SK-N-SH (cell line): ENCODE results near the gene RUNDC1.

Source experiments
- ELF1 ChIP-seq: IDR thresholded peaks from 2 replicates; pipeline ENCODE4 v1.4.0; 2012
- EP300 ChIP-seq, 2 experiments: IDR thresholded peaks; 2 replicates each; pipeline versions ENCODE4 v1.4.0 to v1.6.1; 2012; ENCODE audit warnings: borderline replicate concordance in 1 of 2, low read depth in 1 of 2, low read length in 1 of 2
- FOXM1 ChIP-seq: IDR thresholded peaks from 2 replicates; pipeline ENCODE4 v1.4.0; 2012; ENCODE audit warnings: low read depth, mild to moderate bottlenecking
- GABPA ChIP-seq: IDR thresholded peaks from 2 replicates; pipeline ENCODE4 v1.4.0; 2012; ENCODE audit warnings: low read depth, mild to moderate bottlenecking
- JUND ChIP-seq: IDR thresholded peaks from 2 replicates; pipeline ENCODE4 v1.4.0; 2012
- MXI1 ChIP-seq: IDR thresholded peaks from 2 replicates; pipeline ENCODE4 v1.6.1; 2012; ENCODE audit warnings: mild to moderate bottlenecking, low read depth, low read length, improper control_type of control experiment
- NRF1 ChIP-seq: IDR thresholded peaks from 2 replicates; pipeline ENCODE4 v1.6.1; 2012; ENCODE audit warnings: low read depth, mild to moderate bottlenecking, low read length
- POLR2AphosphoS5 ChIP-seq: IDR thresholded peaks from 2 replicates; pipeline ENCODE4 v1.6.1; 2012; ENCODE audit warnings: low read depth, low read length
- RXRA ChIP-seq: IDR thresholded peaks from 2 replicates; pipeline ENCODE4 v1.4.0; 2012; ENCODE audit warnings: low read depth, mild to moderate bottlenecking, borderline replicate concordance
- TAF1 ChIP-seq: IDR thresholded peaks from 2 replicates; pipeline ENCODE4 v1.6.1; 2012; ENCODE audit warnings: low read depth, mild to moderate bottlenecking, low read length, moderate library complexity, borderline replicate concordance
- TEAD4 ChIP-seq: IDR thresholded peaks from 2 replicates; pipeline ENCODE4 v1.4.0; 2012; ENCODE audit warnings: mild to moderate bottlenecking, borderline replicate concordance; ENCODE audit not compliant: insufficient read depth
- TF ChIP-seq, protein P1 (sequence below): fragments of 200-600 bp; sonication (generic); IDR thresholded peaks from 2 replicates; pipeline ENCODE4 v1.6.1; 2017; ENCODE audit warnings: antibody characterized with exemption, mild to moderate bottlenecking, moderate library complexity
- TF ChIP-seq, protein P2 (sequence below): IDR thresholded peaks from 2 replicates; pipeline ENCODE4 v1.4.0; 2012; ENCODE audit warnings: low read depth
- TF ChIP-seq, protein P3 (sequence below): IDR thresholded peaks from 2 replicates; pipeline ENCODE4; 2012

DNA sequence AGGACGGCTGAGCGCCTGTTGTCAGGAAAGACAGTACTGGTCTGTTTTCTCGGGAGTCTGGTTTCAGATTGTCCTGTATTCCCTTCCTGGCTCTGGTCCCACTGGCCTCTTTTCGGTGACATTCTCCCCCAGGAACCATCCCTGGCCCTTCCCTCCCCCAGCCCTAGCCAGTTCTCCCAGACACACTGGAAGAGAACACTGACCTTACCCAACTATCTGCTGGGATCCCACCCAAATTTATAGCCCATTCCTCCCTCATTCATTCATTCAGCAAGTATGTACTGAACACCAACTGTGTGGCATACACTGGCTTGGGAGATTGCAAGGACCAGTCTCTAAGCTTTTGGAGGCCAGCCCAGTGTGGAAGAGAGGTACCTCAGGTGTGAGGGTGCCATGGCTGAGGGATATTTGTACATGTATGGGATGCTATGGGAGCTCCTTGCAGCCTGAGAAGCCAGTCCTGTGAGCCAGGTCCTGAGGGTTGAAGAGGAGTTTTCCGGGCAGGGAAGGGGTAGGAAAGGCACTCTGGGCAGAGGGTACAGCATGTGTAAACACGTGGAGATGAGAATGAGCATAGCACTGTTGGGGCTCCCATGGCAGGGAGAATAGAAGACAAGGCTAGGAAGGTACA lies 49.9 kb downstream of the RUNDC1 start:
- TF ChIP-seq, protein P1, sequence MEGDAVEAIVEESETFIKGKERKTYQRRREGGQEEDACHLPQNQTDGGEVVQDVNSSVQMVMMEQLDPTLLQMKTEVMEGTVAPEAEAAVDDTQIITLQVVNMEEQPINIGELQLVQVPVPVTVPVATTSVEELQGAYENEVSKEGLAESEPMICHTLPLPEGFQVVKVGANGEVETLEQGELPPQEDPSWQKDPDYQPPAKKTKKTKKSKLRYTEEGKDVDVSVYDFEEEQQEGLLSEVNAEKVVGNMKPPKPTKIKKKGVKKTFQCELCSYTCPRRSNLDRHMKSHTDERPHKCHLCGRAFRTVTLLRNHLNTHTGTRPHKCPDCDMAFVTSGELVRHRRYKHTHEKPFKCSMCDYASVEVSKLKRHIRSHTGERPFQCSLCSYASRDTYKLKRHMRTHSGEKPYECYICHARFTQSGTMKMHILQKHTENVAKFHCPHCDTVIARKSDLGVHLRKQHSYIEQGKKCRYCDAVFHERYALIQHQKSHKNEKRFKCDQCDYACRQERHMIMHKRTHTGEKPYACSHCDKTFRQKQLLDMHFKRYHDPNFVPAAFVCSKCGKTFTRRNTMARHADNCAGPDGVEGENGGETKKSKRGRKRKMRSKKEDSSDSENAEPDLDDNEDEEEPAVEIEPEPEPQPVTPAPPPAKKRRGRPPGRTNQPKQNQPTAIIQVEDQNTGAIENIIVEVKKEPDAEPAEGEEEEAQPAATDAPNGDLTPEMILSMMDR = no peak
- TF ChIP-seq POLR2AphosphoS5 (no peak), FOXM1 (no peak), EP300 (IDR thresholded peaks at IDR 0.05; ENCODE audit: borderline replicate concordance in 1 of 2, low read depth in 1 of 2, low read length in 1 of 2) (no peak), JUND (no peak), GABPA (no peak), TAF1 (no peak), NRF1 (no peak), RXRA (no peak), MXI1 (no peak), ELF1 (no peak), TEAD4 (no peak)
- TF ChIP-seq, protein P2, sequence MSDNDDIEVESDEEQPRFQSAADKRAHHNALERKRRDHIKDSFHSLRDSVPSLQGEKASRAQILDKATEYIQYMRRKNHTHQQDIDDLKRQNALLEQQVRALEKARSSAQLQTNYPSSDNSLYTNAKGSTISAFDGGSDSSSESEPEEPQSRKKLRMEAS = no peak
- TF ChIP-seq, protein P3, sequence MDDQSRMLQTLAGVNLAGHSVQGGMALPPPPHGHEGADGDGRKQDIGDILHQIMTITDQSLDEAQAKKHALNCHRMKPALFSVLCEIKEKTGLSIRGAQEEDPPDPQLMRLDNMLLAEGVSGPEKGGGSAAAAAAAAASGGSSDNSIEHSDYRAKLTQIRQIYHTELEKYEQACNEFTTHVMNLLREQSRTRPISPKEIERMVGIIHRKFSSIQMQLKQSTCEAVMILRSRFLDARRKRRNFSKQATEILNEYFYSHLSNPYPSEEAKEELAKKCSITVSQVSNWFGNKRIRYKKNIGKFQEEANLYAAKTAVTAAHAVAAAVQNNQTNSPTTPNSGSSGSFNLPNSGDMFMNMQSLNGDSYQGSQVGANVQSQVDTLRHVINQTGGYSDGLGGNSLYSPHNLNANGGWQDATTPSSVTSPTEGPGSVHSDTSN = no peak
